Mucosa of rectum (tissue), 2 donors: ENCODE results near the gene UGT1A3.

Experiments used
- H3K27ac ChIP-seq, 2 donors: one replicate each; pipeline ENCODE4 v1.7.0; 2013; ENCODE audit warnings: inconsistent platforms in 2 of 2, low read depth in 2 of 2, low read length in 2 of 2
- H3K27me3 ChIP-seq, 2 donors: one replicate each; pipeline ENCODE4 v1.7.0; 2013; ENCODE audit warnings: low read length in 2 of 2; ENCODE audit not compliant: control insufficient read depth in 2 of 2, insufficient read depth in 2 of 2
- H3K36me3 ChIP-seq, 2 donors: one replicate each; pipeline ENCODE4 v1.7.0; 2013; ENCODE audit warnings: low read length in 2 of 2; ENCODE audit not compliant: control insufficient read depth in 2 of 2, insufficient read depth in 2 of 2
- H3K4me1 ChIP-seq, 2 donors: one replicate each; pipeline ENCODE4 v1.7.0; 2013; ENCODE audit warnings: low read length in 2 of 2, mild to moderate bottlenecking in 1 of 2; ENCODE audit not compliant: control insufficient read depth in 2 of 2, insufficient read depth in 2 of 2
- H3K4me3 ChIP-seq, 2 donors: one replicate each; pipeline ENCODE4 v1.7.0; 2013; ENCODE audit warnings: low read length in 2 of 2
- H3K9ac ChIP-seq, 2 donors: one replicate each; pipeline ENCODE4 v1.7.0; 2013; ENCODE audit warnings: low read length in 2 of 2, low read depth in 1 of 2, mild to moderate bottlenecking in 1 of 2
- H3K9me3 ChIP-seq, 2 donors: one replicate each; pipeline ENCODE4 v1.7.0; 2013; ENCODE audit warnings: low read length in 2 of 2; ENCODE audit not compliant: control insufficient read depth in 2 of 2
- donor health status: healthy.
- donor health status: Normal muscosa, but diverticular disease.

UGT1A3 gene

GRCh38 chr2:233792720-233793119, 63.9 kb downstream of the UGT1A3 start:
- Histone ChIP-seq H3K4me1 (no peaks in the 10 kb centered on the region), H3K27ac (no peak overlapping the region), H3K9ac (no peak overlapping the region), H3K9me3 (no peaks in the 10 kb centered on the region), H3K27me3 (peaks cover 0 to 3% of the 10 kb centered on the region in 2 donors), H3K36me3 (no peaks in the 10 kb centered on the region), H3K4me3 (no peak overlapping the region)

- Histone ChIP-seq H3K9ac (no peak overlapping the region), H3K36me3 (no peaks in the 10 kb centered on the region), H3K27ac (no peak overlapping the region), H3K4me1 (no peaks in the 10 kb centered on the region), H3K4me3 (no peak overlapping the region), H3K9me3 (no peaks in the 10 kb centered on the region), H3K27me3 (peaks cover 0 to 3% of the 10 kb centered on the region in 2 donors)
These were observed 64.8 kb downstream of the UGT1A3 start for GRCh38 chr2:233793465-233794127.

GRCh38 chr2:233794128-233794658, 65.4 kb downstream of the UGT1A3 start:
- Histone ChIP-seq H3K27ac (no peak overlapping the region), H3K9ac (no peak overlapping the region), H3K4me1 (no peaks in the 10 kb centered on the region), H3K36me3 (no peaks in the 10 kb centered on the region), H3K4me3 (no peak overlapping the region), H3K27me3 (peaks cover 0 to 3% of the 10 kb centered on the region in 2 donors), H3K9me3 (no peaks in the 10 kb centered on the region)

GRCh38 chr2:233795735-233796171, 66.9 kb downstream of the UGT1A3 start:
- no peaks in the 10 kb centered on the region for H3K9me3 ChIP-seq
- H3K27ac ChIP-seq: no peak overlapping the region
- no peaks in the 10 kb centered on the region for H3K36me3 ChIP-seq
- no peak overlapping the region for H3K4me3 ChIP-seq
- H3K4me1 ChIP-seq: no peaks in the 10 kb centered on the region
- peaks cover 0 to 3% of the 10 kb centered on the region in 2 donors for H3K27me3 ChIP-seq
- H3K9ac ChIP-seq: no peak overlapping the region

- Histone ChIP-seq H3K36me3 (no peaks in the 10 kb centered on the region), H3K4me3 (no peak overlapping the region), H3K27ac (no peak overlapping the region), H3K9me3 (no peaks in the 10 kb centered on the region), H3K27me3 (peaks cover 0 to 3% of the 10 kb centered on the region in 2 donors), H3K9ac (no peak overlapping the region), H3K4me1 (no peaks in the 10 kb centered on the region)
These were observed 67.4 kb downstream of the UGT1A3 start for GRCh38 chr2:233796254-233796653.

DNA sequence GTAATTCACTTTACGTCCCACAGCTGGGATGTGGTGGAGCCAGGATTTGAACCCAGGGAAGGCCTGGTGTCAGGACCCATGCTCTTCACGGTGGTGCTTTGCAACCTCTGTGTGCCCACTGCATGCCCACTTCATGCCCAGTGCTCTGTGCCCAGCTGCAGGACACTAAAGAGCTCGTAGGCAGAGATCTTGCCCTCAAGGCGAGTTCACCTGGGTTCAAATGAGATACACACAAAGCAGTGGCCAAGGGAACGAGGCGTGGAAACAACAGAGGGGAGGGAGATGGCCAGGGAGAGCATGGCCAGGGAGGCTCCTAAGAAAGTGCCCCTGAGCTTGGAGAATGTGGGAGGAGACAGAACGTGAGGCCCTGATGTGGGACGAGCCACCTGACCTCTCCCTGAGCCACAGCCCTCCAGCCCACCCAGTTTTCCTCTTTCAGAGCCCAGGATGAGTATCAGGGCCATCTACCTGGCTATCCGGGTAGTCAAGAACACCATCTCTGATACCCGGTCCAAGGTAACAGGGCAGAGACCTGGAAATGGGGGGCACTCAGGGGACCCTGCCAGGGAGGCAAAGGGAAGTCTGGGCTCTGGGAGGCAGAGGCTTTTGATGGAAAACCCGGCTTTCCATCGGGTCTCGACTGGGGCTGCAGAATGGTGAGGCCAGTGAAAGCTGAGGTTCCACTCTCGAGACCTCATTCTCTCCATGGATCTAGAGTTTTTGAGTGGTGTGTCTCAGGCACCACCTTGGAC, 69.7 kb downstream of the UGT1A3 start:
- H3K9ac ChIP-seq: no peak overlapping the region
- no peak overlapping the region for H3K27ac ChIP-seq
- H3K36me3 ChIP-seq: no peaks in the 10 kb centered on the region
- H3K27me3 ChIP-seq: peaks cover 0 to 4% of the 10 kb centered on the region in 2 donors
- H3K9me3 ChIP-seq: no peaks in the 10 kb centered on the region
- no peak overlapping the region for H3K4me3 ChIP-seq
- H3K4me1 ChIP-seq: no peaks in the 10 kb centered on the region

DNA sequence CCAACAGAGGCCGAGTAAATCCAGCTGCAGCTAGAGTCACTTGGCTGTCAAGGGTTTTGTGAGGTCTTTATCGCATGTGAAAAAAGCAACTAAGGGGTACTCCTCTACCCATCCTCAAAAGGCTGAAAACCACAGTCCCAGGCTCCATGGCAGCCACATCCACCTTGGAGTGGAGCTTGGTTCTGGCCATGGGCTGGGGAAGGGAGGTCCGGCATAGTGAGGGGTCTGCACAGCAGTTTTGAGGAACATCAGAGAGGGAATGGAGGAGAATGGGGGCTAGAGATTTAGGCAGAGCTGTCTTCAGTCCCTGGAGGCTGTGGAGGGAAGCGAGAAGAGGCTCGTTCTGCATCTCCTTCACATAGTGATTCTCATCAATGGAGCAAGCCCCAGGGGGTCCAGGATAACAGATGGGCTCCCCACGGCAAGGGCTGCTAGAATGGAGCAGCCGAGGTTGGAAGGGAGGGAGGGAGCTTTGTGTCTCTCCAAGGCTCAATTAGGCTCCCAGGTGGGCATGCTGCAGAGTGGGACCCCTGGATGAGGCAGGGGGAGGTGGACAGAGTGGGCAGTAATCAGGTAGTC, 70.3 kb downstream of the UGT1A3 start:
- Histone ChIP-seq H3K27ac (no peak overlapping the region), H3K4me1 (no peaks in the 10 kb centered on the region), H3K9ac (no peak overlapping the region), H3K36me3 (no peaks in the 10 kb centered on the region), H3K27me3 (peaks cover 0 to 9% of the 10 kb centered on the region in 2 donors), H3K4me3 (no peak overlapping the region), H3K9me3 (no peaks in the 10 kb centered on the region)

DNA sequence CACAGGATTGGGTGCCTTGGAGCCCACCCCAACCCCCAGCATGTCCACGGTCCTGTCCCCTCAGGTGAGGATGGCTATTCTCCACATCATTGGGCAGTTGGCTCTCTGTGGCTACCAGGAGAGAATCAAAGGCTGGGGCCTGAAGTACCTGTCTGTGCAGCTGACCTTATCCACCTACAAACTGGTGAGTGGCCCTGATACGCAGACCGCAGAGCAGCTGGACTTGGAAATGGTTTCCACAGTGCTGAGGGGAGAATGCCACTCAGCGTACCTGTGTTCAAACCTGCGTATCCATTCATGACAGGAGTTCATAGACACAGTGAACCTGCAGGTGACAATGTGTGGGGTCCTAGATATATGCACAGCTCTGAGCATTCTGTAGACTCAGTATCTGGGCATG, 70.9 kb downstream of the UGT1A3 start:
- Histone ChIP-seq H3K36me3 (no peaks in the 10 kb centered on the region), H3K9me3 (no peaks in the 10 kb centered on the region), H3K27me3 (peaks cover 0 to 9% of the 10 kb centered on the region in 2 donors), H3K27ac (no peak overlapping the region), H3K4me1 (no peaks in the 10 kb centered on the region), H3K4me3 (no peak overlapping the region), H3K9ac (no peak overlapping the region)

GRCh38 chr2:233800208-233800607, 71.4 kb downstream of the UGT1A3 start:
- H3K9me3 ChIP-seq: no peaks in the 10 kb centered on the region

More at GRCh38 chr2:233800208-233800607, 71.4 kb downstream of the UGT1A3 start:
- Histone ChIP-seq H3K4me1 (no peaks in the 10 kb centered on the region), H3K9ac (no peak overlapping the region), H3K36me3 (no peaks in the 10 kb centered on the region), H3K4me3 (no peak overlapping the region), H3K27me3 (peaks cover 0 to 9% of the 10 kb centered on the region in 2 donors), H3K27ac (no peak overlapping the region)
